Suppressor macrophage treated with lipopolysaccharide for 1 hour (primary cell): ENCODE measurements around the gene WWOX.

ENCODE experiments used
- DNase-seq, 3 donors: peaks; one replicate each; pipeline ENCODE4 v3.0.0-alpha.2; 2020 to 2022

The WWOX gene

GRCh38 chr16:78198288-78198687 lies 98.8 kb downstream of the WWOX start:
- DNase-seq = no peak

- DNase-seq = no peak
These were observed 100.0 kb downstream of the WWOX start for GRCh38 chr16:78199325-78200022.

GRCh38 chr16:78200023-78200389 lies 100.6 kb downstream of the WWOX start:
- no peak for DNase-seq

- DNase-seq = no peak
These were observed 101.2 kb downstream of the WWOX start for GRCh38 chr16:78200623-78201096.

- DNase-seq = no peak
These were observed 106.1 kb downstream of the WWOX start for GRCh38 chr16:78205506-78205905.

- DNase-seq = no peak
These were observed 107.3 kb downstream of the WWOX start for GRCh38 chr16:78206623-78207223.

- DNase-seq = peak in 1 of 3 donors; percentile 4
These were observed 110.7 kb downstream of the WWOX start for GRCh38 chr16:78209951-78210661.

- no peak for DNase-seq
These were observed 111.7 kb downstream of the WWOX start for GRCh38 chr16:78211020-78211599.

GRCh38 chr16:78211946-78212345 lies 112.5 kb downstream of the WWOX start:
- DNase-seq = no peak

- no peak for DNase-seq
These were observed 113.2 kb downstream of the WWOX start for GRCh38 chr16:78212674-78213073.

- DNase-seq = no peak
These were observed 114.3 kb downstream of the WWOX start for GRCh38 chr16:78213751-78214150.

- DNase-seq = no peak
These were observed 115.8 kb downstream of the WWOX start for GRCh38 chr16:78215222-78215621.

GRCh38 chr16:78216166-78216745 lies 116.8 kb downstream of the WWOX start:
- no peak for DNase-seq

- DNase-seq = no peak
These were observed 117.8 kb downstream of the WWOX start for GRCh38 chr16:78217276-78217675.

- DNase-seq = no peak
These were observed 118.8 kb downstream of the WWOX start for GRCh38 chr16:78218279-78218678.

- DNase-seq = no peak
These were observed 119.6 kb downstream of the WWOX start for GRCh38 chr16:78218856-78219651.

GRCh38 chr16:78220571-78220970 lies 121.1 kb downstream of the WWOX start:
- DNase-seq = no peak

- DNase-seq = no peak
These were observed 122.4 kb downstream of the WWOX start for GRCh38 chr16:78221892-78222291.

GRCh38 chr16:78224342-78224741 lies 124.9 kb downstream of the WWOX start:
- no peak for DNase-seq

GRCh38 chr16:78225919-78226318 lies 126.5 kb downstream of the WWOX start:
- no peak for DNase-seq

GRCh38 chr16:78227855-78228254 lies 128.4 kb downstream of the WWOX start:
- no peak for DNase-seq

GRCh38 chr16:78228704-78229103 lies 129.2 kb downstream of the WWOX start:
- DNase-seq = no peak
